Retina (tissue), 1 donor: Measurements from ENCODE around the gene HMSD.
"Not testable (repeated sequence)": the region's sequence is repeated elsewhere in the genome, so short reads cannot be mapped to it uniquely, and the experiment has no call there.

Experiments used
- DNase-seq: peaks from one replicate; pipeline ENCODE4 v3.0.0-alpha.2; 2016

Gene HMSD

GRCh38 chr18:63949068-63949737, at the start of gene HMSD:
HMSD (plus strand) TSS chr18:63949301; CDS start chr18:63953456, 4,155 bp downstream.
- DNase-seq = peak; percentile 66

- DNase-seq = no peak
These were observed 45.1 kb upstream of the HMSD start for GRCh38 chr18:63903851-63904570.

GRCh38 chr18:63904694-63905093, 44.4 kb upstream of the HMSD start:
- DNase-seq = no peak

- DNase-seq = no peak
These were observed 43.7 kb upstream of the HMSD start for GRCh38 chr18:63905361-63905760.

GRCh38 chr18:63906056-63906455, 43.0 kb upstream of the HMSD start:
- no peak for DNase-seq

- DNase-seq = no peak
These were observed 41.4 kb upstream of the HMSD start, which contains the start of gene SERPINB10 for GRCh38 chr18:63907664-63908063. SERPINB10 (plus strand) TSS chr18:63907958; CDS start chr18:63915511, 7,553 bp downstream.

- no peak for DNase-seq
These were observed 40.2 kb upstream of the HMSD start for GRCh38 chr18:63908858-63909257.

GRCh38 chr18:63909870-63910269, 39.2 kb upstream of the HMSD start:
- DNase-seq = no peak

- no peak for DNase-seq
These were observed 31.3 kb upstream of the HMSD start for GRCh38 chr18:63917817-63918216.

- no peak for DNase-seq
These were observed 27.1 kb upstream of the HMSD start for GRCh38 chr18:63922049-63922448.

GRCh38 chr18:63924551-63924950, 24.6 kb upstream of the HMSD start:
- DNase-seq = no peak

- no peak for DNase-seq
These were observed 20.8 kb upstream of the HMSD start for GRCh38 chr18:63928331-63928730.

GRCh38 chr18:63929369-63929768, 19.7 kb upstream of the HMSD start:
- not testable (repeated sequence) for DNase-seq

GRCh38 chr18:63930773-63931354, 18.2 kb upstream of the HMSD start:
- no peak for DNase-seq

GRCh38 chr18:63936156-63936931, 12.8 kb upstream of the HMSD start:
- DNase-seq = peak; percentile 88

GRCh38 chr18:63936932-63937393, 12.1 kb upstream of the HMSD start:
- no peak for DNase-seq

GRCh38 chr18:63940008-63940407, 9.1 kb upstream of the HMSD start:
- DNase-seq = no peak

GRCh38 chr18:63940543-63941050, 8.5 kb upstream of the HMSD start:
- DNase-seq = not testable (repeated sequence)

GRCh38 chr18:63947051-63947790, 1.9 kb upstream of the HMSD start:
- DNase-seq = no peak

GRCh38 chr18:63951302-63951705, 2.2 kb downstream of the HMSD start:
- DNase-seq = no peak

- DNase-seq = no peak
These were observed 4.7 kb downstream of the HMSD start for GRCh38 chr18:63953811-63954210.

- DNase-seq = no peak
These were observed 7.7 kb downstream of the HMSD start for GRCh38 chr18:63956755-63957154.
